ENCODE measurements around the gene TMPRSS6.

GRCh38 chr22:37120569-37121340, 11.2 kb upstream of the TMPRSS6 start:
- TF ChIP-seq EZH2phosphoT487 (conservative IDR thresholded peaks at IDR 0.05; ENCODE audit: low read length) (no peak), CTCF (IDR thresholded peaks at IDR 0.05; ENCODE audit: insufficient read depth, low read length, poor library complexity, severe bottlenecking) (no peak)

All from SU-DHL-6 (cell line).